BE2C (cell line): ENCODE data around the gene MUS81.

Experiments used
- DNase-seq: peaks from one replicate; pipeline ENCODE4 v3.0.0-alpha.2; 2020
- H3K27me3 ChIP-seq: fragments of 250-450 bp; sonication (Bioruptor Pico); 2 replicates; pipeline ENCODE4 v1.5.1; 2020; ENCODE audit warnings: mild to moderate bottlenecking
- H3K36me3 ChIP-seq: fragments of 250-450 bp; sonication (Bioruptor Pico); 2 replicates; pipeline ENCODE4 v1.5.1; 2020; ENCODE audit warnings: mild to moderate bottlenecking
- H3K4me1 ChIP-seq: fragments of 250-450 bp; sonication (Bioruptor Pico); 2 replicates; pipeline ENCODE4 v1.5.1; 2020
- H3K4me3 ChIP-seq: 2 replicates; pipeline ENCODE4 v1.5.1; 2011; ENCODE audit warnings: low read depth, low read length
- H3K9me3 ChIP-seq: fragments of 250-450 bp; sonication (Bioruptor Pico); 2 replicates; pipeline ENCODE4 v1.5.1; 2020
- TF ChIP-seq, protein P1 (sequence below): IDR thresholded peaks from 2 replicates; pipeline ENCODE4 v1.5.1; 2012; ENCODE audit warnings: mild to moderate bottlenecking, low read depth, low read length

Gene MUS81

DNA sequence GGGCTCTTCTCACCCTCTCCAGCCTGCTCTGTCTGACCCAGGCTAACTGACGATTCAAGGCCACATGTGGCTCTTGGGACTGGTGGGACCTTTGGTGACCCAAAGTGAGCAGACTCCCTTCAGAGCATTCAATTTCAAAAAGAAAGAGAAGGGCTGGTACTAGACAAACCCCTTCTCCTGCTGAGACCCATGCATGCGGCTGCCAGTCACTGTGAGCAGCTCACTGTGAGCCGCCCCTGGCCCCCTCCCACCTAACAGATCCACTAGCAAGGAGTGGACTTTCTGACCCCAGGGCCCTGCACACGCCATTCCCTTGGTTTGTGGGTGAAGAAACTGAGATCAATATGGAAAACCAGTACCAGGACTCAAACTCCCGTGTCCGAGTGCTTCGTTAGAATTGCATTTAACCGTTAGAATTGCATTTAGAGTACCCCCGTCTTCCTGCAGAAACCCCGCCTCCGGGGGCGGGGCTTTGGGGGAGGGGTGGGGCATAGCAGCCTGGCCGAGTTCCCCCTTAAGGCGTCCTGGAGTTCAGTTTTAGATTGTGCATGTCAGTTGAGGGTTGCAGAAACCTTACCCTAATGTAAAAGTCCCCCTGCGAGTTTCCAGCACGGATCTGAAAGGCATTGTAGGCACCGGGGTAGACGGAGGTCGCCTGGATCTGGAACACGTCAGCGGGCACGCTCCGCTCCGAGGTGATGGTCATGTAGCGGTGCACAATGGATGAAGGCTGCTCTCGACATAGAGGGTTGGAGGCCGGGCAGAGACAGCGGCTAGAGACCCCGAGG is 7.2 kb downstream of the MUS81 start:
- TF ChIP-seq, protein P1, sequence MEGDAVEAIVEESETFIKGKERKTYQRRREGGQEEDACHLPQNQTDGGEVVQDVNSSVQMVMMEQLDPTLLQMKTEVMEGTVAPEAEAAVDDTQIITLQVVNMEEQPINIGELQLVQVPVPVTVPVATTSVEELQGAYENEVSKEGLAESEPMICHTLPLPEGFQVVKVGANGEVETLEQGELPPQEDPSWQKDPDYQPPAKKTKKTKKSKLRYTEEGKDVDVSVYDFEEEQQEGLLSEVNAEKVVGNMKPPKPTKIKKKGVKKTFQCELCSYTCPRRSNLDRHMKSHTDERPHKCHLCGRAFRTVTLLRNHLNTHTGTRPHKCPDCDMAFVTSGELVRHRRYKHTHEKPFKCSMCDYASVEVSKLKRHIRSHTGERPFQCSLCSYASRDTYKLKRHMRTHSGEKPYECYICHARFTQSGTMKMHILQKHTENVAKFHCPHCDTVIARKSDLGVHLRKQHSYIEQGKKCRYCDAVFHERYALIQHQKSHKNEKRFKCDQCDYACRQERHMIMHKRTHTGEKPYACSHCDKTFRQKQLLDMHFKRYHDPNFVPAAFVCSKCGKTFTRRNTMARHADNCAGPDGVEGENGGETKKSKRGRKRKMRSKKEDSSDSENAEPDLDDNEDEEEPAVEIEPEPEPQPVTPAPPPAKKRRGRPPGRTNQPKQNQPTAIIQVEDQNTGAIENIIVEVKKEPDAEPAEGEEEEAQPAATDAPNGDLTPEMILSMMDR = no peak
- peak; percentile 75 for DNase-seq
- H3K9me3 ChIP-seq = no peaks in the 10 kb centered on the region
- H3K27me3 ChIP-seq = no peaks in the 10 kb centered on the region
- H3K4me3 ChIP-seq = peak overlapping the region; percentile 69
- H3K36me3 ChIP-seq = peaks cover 33% of the 10 kb centered on the region
- peaks cover 13% of the 10 kb centered on the region for H3K4me1 ChIP-seq

DNA sequence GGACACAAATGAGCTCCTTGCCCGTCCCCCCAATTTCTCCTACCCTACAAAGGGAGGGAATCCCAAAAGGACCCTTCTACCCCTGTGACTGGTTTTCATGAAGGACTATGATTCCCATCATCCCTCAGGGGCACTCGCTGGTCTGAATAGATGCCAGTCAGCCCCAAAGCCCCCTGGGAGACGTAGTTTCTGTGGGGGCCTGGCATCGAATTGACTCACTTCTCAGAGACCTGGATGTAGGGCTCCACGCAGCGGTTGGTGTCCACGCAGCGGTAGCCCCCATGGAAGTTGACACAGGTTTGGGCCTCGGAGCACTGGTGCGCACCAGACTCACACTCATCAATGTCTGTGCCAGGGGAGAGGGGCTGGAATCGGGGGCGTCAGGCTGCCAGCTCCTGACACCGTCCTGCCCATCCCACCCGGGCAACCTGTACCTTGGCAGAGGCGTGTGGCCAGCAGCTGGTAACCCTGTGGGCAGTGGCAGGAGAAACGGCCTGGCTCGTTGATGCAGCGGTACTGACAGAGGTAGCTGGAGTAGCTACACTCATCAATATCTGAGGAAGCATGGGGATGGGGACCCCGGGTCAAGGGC is 7.9 kb downstream of the MUS81 start:
- H3K4me3 ChIP-seq = peak overlapping the region; percentile 69
- H3K9me3 ChIP-seq = no peaks in the 10 kb centered on the region
- peaks cover 26% of the 10 kb centered on the region for H3K36me3 ChIP-seq
- H3K27me3 ChIP-seq = no peaks in the 10 kb centered on the region
- TF ChIP-seq, protein P1 = no peak
- H3K4me1 ChIP-seq = peaks cover 13% of the 10 kb centered on the region
- peak; percentile 86 for DNase-seq

DNA sequence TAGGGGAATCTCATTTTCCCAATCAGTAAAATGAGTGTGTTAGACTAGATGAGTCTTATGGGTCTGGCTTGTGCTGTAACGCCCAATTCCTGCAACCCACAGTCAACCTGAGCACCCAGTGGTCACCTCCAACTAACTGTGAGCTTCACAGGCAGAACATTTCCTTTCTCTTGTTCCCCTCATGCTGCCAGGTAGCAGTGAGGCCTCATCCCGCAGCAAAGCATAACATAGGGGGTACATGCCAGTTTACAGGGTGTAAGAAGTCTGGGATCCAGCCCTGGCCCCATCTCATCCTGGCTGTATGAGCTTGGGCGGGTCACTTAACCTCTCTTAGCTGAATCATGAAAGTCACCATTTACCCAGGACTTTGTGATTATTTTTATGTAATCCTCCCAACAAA is 8.7 kb downstream of the MUS81 start:
- TF ChIP-seq, protein P1 = no peak
- Histone ChIP-seq H3K4me1 (peaks cover 13% of the 10 kb centered on the region), H3K4me3 (no peak overlapping the region)

DNA sequence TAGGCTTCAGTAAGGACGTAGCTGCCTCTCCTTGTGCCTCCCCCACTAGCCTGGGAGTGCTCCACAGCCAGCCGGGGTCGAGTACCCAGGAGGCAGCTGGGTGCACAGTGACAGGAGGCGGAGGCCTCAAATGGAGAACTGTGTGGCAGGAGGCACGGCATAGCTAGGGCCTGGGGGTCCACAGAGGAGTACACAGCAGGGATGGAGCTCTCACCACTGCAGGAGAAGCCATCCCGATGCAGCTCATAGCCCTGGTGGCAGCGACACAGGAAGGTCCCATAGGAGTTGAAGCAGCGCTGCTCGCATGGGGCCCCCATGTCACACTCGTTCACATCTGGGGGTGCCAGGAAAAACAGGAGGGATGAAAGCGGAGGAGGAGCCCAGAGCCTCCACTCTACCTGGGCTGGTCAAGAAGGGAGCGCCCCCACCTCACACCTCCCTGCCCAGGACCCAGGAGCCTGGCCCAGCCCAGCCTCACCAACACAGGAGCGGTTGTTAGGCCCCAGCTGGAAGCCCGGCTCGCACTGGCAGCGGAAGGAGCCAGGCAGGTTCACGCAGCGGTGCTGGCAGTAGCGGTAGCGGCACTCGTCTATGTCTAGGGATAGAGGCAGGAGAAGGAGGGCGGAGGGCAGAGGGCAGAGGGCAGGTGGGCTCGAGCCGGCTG is 9.5 kb downstream of the MUS81 start:
- Histone ChIP-seq H3K4me1 (peaks cover 13% of the 10 kb centered on the region), H3K9me3 (no peaks in the 10 kb centered on the region), H3K4me3 (no peak overlapping the region), H3K27me3 (no peaks in the 10 kb centered on the region), H3K36me3 (peaks cover 10% of the 10 kb centered on the region)
- no peak for DNase-seq
- TF ChIP-seq, protein P1 = no peak

More for the DNA sequence above, 8.7 kb downstream of the MUS81 start:
- DNase-seq = no peak
- no peaks in the 10 kb centered on the region for H3K27me3 ChIP-seq
- H3K36me3 ChIP-seq = peaks cover 19% of the 10 kb centered on the region
- no peaks in the 10 kb centered on the region for H3K9me3 ChIP-seq

DNA sequence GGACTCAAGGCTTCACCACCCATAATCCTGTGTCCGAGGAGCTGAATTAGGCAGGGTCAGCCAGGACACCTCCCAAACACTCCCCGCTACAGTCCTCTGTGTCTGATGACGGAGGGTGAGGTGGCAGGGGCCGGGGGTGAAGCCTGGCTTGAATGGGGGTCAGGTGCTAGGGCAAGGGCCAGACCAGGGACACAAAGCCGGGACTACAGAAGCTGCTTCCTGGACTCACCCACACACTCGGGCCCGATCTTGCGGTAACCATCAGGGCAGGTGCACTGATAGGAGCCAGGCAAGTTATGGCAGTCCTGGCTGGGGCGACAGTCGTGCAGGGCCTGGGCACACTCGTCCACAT is 10.1 kb downstream of the MUS81 start:
- peaks cover 13% of the 10 kb centered on the region for H3K4me1 ChIP-seq
- no peaks in the 10 kb centered on the region for H3K9me3 ChIP-seq
- TF ChIP-seq, protein P1 = no peak
- no peak overlapping the region for H3K4me3 ChIP-seq
- no peaks in the 10 kb centered on the region for H3K27me3 ChIP-seq
- H3K36me3 ChIP-seq = peaks cover 5% of the 10 kb centered on the region
- DNase-seq = no peak
